Adrenal gland (tissue), 5 donors: Measurements from ENCODE around the gene HIPK2.
"Not testable (repeated sequence)": the region's sequence is repeated elsewhere in the genome, so short reads cannot be mapped to it uniquely, and the experiment has no call there.

Source experiments
- CTCF ChIP-seq, 6 experiments: fragments of 450-650 bp in 4 of 6; fragments of 200-600 bp in 2 of 6; sonication (generic) in 1 of 6; IDR thresholded peaks; 1 replicate in 5 of 6; 2 replicates in 1 of 6; pipeline versions ENCODE4 v1.5.1 to v1.8.0; 2016 to 2021; ENCODE audit warnings: antibody characterized with exemption in 6 of 6, mild to moderate bottlenecking in 2 of 6, moderate library complexity in 1 of 6
- POLR2A ChIP-seq, 2 donors: fragments of 450-650 bp; IDR thresholded peaks; one replicate each; pipeline ENCODE4 v1.6.1; 2017; ENCODE audit warnings: antibody characterized with exemption in 2 of 2, mild to moderate bottlenecking in 2 of 2, moderate library complexity in 1 of 2
- donor health status: DM: no; HTN: no; CAD: no.

GRCh38 chr7:139553991-139554700 lies 223.7 kb downstream of the HIPK2 start:
- TF ChIP-seq CTCF, POLR2A (IDR thresholded peaks at IDR 0.05): not testable (repeated sequence)
